Endodermal cell (in vitro differentiated cells): Measurements from ENCODE around the gene EMB. TPM values are rescaled to one million over a fixed set of nuclear protein-coding genes. Genes with fewer than 3 reads are reported as not detected.
"Not testable (repeated sequence)": the region's sequence is repeated elsewhere in the genome, so short reads cannot be mapped to it uniquely, and the experiment has no call there.

Source experiments
- DNase-seq: peaks from one replicate; pipeline ENCODE4 v3.0.0-alpha.2; 2017
- H3K27ac ChIP-seq: 2 replicates; pipeline ENCODE4 v1.5.1; 2013; ENCODE audit warnings: mild to moderate bottlenecking, low read depth, low read length, moderate library complexity
- H3K27me3 ChIP-seq: 2 replicates; pipeline ENCODE4 v1.6.1; 2013; ENCODE audit warnings: mild to moderate bottlenecking, low read length, moderate library complexity; ENCODE audit not compliant: insufficient read depth, control insufficient read depth, poor library complexity, severe bottlenecking
- H3K36me3 ChIP-seq: 2 replicates; pipeline ENCODE4 v1.7.0; 2013; ENCODE audit warnings: mild to moderate bottlenecking, low read length, moderate library complexity; ENCODE audit not compliant: control insufficient read depth, insufficient read depth
- H3K4me1 ChIP-seq: one replicate; pipeline ENCODE4 v1.7.0; 2013; ENCODE audit warnings: low read length; ENCODE audit not compliant: control insufficient read depth, insufficient read depth
- H3K4me3 ChIP-seq: 2 replicates; pipeline ENCODE4 v1.5.1; 2013; ENCODE audit warnings: mild to moderate bottlenecking, low read length, moderate library complexity
- H3K9ac ChIP-seq: 2 replicates; pipeline ENCODE4 v1.6.1; 2013; ENCODE audit warnings: mild to moderate bottlenecking, low read length, moderate library complexity; ENCODE audit not compliant: poor library complexity, severe bottlenecking; ENCODE audit errors: extremely low read depth
- H3K9me3 ChIP-seq: 2 replicates; pipeline ENCODE4 v1.6.1; 2013; ENCODE audit warnings: mild to moderate bottlenecking, low read length, moderate library complexity; ENCODE audit not compliant: control insufficient read depth
- H3K27ac Mint-ChIP-seq: 2 replicates; pipeline ENCODE4 v1.8.0; 2020; ENCODE audit warnings: mixed read lengths
- H3K27me3 Mint-ChIP-seq: 2 replicates; pipeline ENCODE4 v1.8.0; 2021; ENCODE audit warnings: mild to moderate bottlenecking, mixed read lengths; ENCODE audit not compliant: insufficient read depth
- H3K36me3 Mint-ChIP-seq: 2 replicates; pipeline ENCODE4 v1.8.0; 2020; ENCODE audit warnings: low read depth, mixed read lengths
- H3K4me1 Mint-ChIP-seq: 2 replicates; pipeline ENCODE4 v1.8.0; 2020; ENCODE audit warnings: mixed read lengths
- H3K4me3 Mint-ChIP-seq: 2 replicates; pipeline ENCODE4 v1.8.0; 2020; ENCODE audit warnings: mild to moderate bottlenecking, moderate library complexity, mixed read lengths
- H3K9me3 Mint-ChIP-seq: 2 replicates; pipeline ENCODE4 v1.8.0; 2020; ENCODE audit warnings: mild to moderate bottlenecking, mixed read lengths
- CTCF ChIP-seq: fragments of 200-600 bp; sonication (generic); conservative IDR thresholded peaks from 2 replicates; pipeline ENCODE4 v1.5.0; 2021; ENCODE audit warnings: antibody characterized with exemption, mild to moderate bottlenecking
- WGBS, 2 experiments: methylation state at CpG; one replicate each; pipeline versions ENCODE4 v1.1.5 to v1.1.7; 2013; ENCODE audit warnings: missing lambda C conversion rate in 2 of 2, mixed read lengths in 1 of 2; ENCODE audit not compliant: insufficient coverage in 1 of 2, insufficient read length in 1 of 2; 5-methylcytosine and 5-hydroxymethylcytosine counted together
- total RNA-seq, 2 donors: library from RNA; stranded (reverse); fragmentation: NEBNext Ultra II Directional in 1 of 2; extraction: Animal tissue kit (Norgen Biotek cat#: 25700) in 1 of 2; gene quantifications; 2 replicates in 1 of 2; 3 replicates in 1 of 2; pipeline ENCODE4 v1.2.1, GENCODE V29; 2021

Gene EMB
- total RNA-seq, 2 donors from 2014 or later = 46.1 to 57.0 TPM

- H3K27ac ChIP-seq, H3K27ac Mint-ChIP-seq, H3K9me3 Mint-ChIP-seq, H3K4me1 ChIP-seq, H3K9me3 ChIP-seq, H3K27me3 ChIP-seq, DNase-seq, H3K27me3 Mint-ChIP-seq, H3K4me1 Mint-ChIP-seq, H3K4me3 ChIP-seq, H3K9ac ChIP-seq, H3K4me3 Mint-ChIP-seq: not testable (repeated sequence)
- 100% methylated on average over 4 of the region's 7 CpGs; no CpG with 5 or more reads in 1 of the 2 experiments for WGBS, 2 experiments
- peaks cover 26% of the 10 kb centered on the region for H3K36me3 Mint-ChIP-seq
- H3K36me3 ChIP-seq = peaks cover 21% of the 10 kb centered on the region
Measured at GRCh38 chr5:50421184-50421950, 19.7 kb downstream of the EMB start.

- H3K9me3 ChIP-seq = no peaks in the 10 kb centered on the region
- Mint-ChIP-seq H3K27ac (no peak overlapping the region), H3K27me3 (no peaks in the 10 kb centered on the region), H3K4me1 (no peaks in the 10 kb centered on the region), H3K36me3 (peaks cover 24% of the 10 kb centered on the region), H3K4me3 (no peak overlapping the region), H3K9me3 (peaks cover 5% of the 10 kb centered on the region)
- H3K27me3 ChIP-seq = no peaks in the 10 kb centered on the region
- no peak for DNase-seq
- H3K4me3 ChIP-seq = no peak overlapping the region
- H3K9ac ChIP-seq = no peak overlapping the region
- no peaks in the 10 kb centered on the region for H3K4me1 ChIP-seq
- TF ChIP-seq CTCF = no peak
- WGBS, 2 experiments = 88 to 100% methylated on average over 2 to 5 of the region's 5 CpGs
- peaks cover 12% of the 10 kb centered on the region for H3K36me3 ChIP-seq
- H3K27ac ChIP-seq = no peak overlapping the region
Measured at GRCh38 chr5:50420343-50420935, 20.6 kb downstream of the EMB start.

DNA sequence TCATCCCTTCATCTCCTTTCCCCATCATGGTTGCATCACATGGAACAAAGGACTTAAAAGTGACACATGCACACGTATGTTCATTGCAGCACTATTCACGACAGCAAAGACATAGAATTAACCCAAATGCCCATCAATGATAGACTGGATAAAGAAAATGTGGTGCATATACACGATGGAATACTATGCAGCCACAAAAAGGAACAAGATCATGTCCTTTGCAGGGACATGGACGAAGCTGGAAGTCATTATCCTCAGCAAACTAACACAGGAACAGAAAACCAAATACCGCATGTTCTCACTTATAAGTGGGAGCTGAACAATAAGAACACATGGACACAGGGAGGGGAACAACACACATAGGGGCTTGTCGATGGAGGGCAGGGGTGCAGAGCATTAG, 21.4 kb downstream of the EMB start:
- not testable (repeated sequence) for H3K27me3 ChIP-seq, DNase-seq, H3K4me1 ChIP-seq, H3K4me3 Mint-ChIP-seq, H3K9me3 Mint-ChIP-seq, H3K4me3 ChIP-seq, H3K4me1 Mint-ChIP-seq, H3K9me3 ChIP-seq, H3K9ac ChIP-seq, H3K27ac Mint-ChIP-seq, H3K27ac ChIP-seq, H3K27me3 Mint-ChIP-seq
- peaks cover 22% of the 10 kb centered on the region for H3K36me3 Mint-ChIP-seq
- 94% methylated on average over 6 of the region's 6 CpGs; no CpG with 5 or more reads in 1 of the 2 experiments for WGBS, 2 experiments
- H3K36me3 ChIP-seq = peaks cover 11% of the 10 kb centered on the region

DNA sequence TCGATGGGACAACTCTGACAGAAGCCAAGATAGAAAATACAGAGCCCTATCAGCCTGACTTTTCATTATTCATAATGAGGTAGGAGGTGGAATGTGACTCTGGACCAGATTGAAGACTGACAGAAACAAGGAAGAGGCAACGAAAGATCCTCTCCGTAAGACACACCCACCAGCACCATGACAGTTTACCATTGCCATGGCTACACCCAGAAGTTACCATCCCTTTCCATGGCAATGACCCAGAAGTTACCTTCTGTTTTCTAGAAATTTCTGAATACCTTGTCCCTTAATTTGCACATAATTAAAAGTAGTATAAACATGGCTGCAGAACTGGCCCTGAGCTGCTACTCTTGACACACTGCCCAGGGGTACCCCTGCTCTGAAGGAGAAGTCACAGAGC, 24.5 kb downstream of the EMB start:
- WGBS, 2 experiments = 94% methylated on average over 3 of the region's 3 CpGs; no CpG with 5 or more reads in 1 of the 2 experiments
- not testable (repeated sequence) for H3K9me3 Mint-ChIP-seq

More for the DNA sequence above, 24.5 kb downstream of the EMB start:
- H3K9ac ChIP-seq, H3K27ac Mint-ChIP-seq, H3K4me1 ChIP-seq, H3K27me3 Mint-ChIP-seq, H3K4me3 Mint-ChIP-seq, H3K4me1 Mint-ChIP-seq, H3K9me3 ChIP-seq, H3K27ac ChIP-seq, DNase-seq, H3K4me3 ChIP-seq, H3K27me3 ChIP-seq: not testable (repeated sequence)
- H3K36me3 ChIP-seq = peaks cover 11% of the 10 kb centered on the region
- H3K36me3 Mint-ChIP-seq = peaks cover 16% of the 10 kb centered on the region
